H1 (cell line): Measurements from ENCODE around the gene ALKAL2. TPM values are rescaled to one million over a fixed set of nuclear protein-coding genes. Genes with fewer than 3 reads are reported as not detected.

Source experiments
- TCF12 ChIP-seq: IDR thresholded peaks from 2 replicates; pipeline ENCODE4 v1.6.1; 2011; ENCODE audit warnings: low read depth, mild to moderate bottlenecking, low read length
- polyA plus RNA-seq, 7 experiments: library from polyadenylated mRNA; depleted of rRNA in 3 of 7; stranded (reverse) in 5 of 7; unstranded in 2 of 7; fragments of >200 nt in 5 of 7; fragments of 200-250 nt in 2 of 7; gene quantifications; 1 replicate in 5 of 7; 2 replicates in 1 of 7; 4 replicates in 1 of 7; pipeline versions ENCODE4 v1.2.1 to v1.2.3, GENCODE V29; 2011 to 2013; ENCODE audit warnings: missing spikeins in 2 of 7, mixed read lengths in 2 of 7
- total RNA-seq: library from RNA; stranded (reverse); fragmentation: NEBNext Ultra II Directional; extraction: Animal tissue kit (Norgen Biotek cat#: 25700); gene quantifications from 2 replicates; pipeline ENCODE4 v1.2.1, GENCODE V29; 2021
- TF ChIP-seq, protein P1 (sequence below): fragments of 300-600 bp; sonication (generic); IDR thresholded peaks from 2 replicates; pipeline ENCODE4 v1.7.1; 2012; ENCODE audit warnings: low read length, moderate library complexity, mild to moderate bottlenecking, inconsistent platforms; ENCODE audit not compliant: insufficient replicate concordance

Gene ALKAL2
- total and polyA plus RNA-seq, 2 of the 8 experiments (the other 6 are each of a cell fraction or from before 2014, with no cell fraction given): 4.6 to 11.5 TPM

DNA sequence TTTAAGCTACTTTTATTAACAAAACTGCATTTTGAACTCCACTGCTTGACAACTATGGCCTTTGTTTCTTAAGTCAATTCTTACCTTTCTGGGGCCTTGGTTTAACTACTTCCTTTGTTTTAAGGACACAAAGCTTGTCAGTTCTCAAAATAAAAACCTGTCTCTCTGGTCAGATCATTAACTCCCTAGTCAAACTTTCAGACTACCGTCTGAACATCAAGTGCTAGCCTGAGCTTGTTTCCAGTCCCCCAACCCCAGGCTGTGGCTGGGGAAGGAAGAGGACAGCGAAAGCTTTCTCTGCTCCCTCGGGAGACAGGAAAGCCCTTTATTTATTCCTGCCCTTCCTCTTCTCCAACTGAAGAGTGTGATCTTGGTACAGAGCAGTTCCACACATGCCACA, 25.8 kb downstream of the ALKAL2 start (continued):
- TF ChIP-seq, protein P1, sequence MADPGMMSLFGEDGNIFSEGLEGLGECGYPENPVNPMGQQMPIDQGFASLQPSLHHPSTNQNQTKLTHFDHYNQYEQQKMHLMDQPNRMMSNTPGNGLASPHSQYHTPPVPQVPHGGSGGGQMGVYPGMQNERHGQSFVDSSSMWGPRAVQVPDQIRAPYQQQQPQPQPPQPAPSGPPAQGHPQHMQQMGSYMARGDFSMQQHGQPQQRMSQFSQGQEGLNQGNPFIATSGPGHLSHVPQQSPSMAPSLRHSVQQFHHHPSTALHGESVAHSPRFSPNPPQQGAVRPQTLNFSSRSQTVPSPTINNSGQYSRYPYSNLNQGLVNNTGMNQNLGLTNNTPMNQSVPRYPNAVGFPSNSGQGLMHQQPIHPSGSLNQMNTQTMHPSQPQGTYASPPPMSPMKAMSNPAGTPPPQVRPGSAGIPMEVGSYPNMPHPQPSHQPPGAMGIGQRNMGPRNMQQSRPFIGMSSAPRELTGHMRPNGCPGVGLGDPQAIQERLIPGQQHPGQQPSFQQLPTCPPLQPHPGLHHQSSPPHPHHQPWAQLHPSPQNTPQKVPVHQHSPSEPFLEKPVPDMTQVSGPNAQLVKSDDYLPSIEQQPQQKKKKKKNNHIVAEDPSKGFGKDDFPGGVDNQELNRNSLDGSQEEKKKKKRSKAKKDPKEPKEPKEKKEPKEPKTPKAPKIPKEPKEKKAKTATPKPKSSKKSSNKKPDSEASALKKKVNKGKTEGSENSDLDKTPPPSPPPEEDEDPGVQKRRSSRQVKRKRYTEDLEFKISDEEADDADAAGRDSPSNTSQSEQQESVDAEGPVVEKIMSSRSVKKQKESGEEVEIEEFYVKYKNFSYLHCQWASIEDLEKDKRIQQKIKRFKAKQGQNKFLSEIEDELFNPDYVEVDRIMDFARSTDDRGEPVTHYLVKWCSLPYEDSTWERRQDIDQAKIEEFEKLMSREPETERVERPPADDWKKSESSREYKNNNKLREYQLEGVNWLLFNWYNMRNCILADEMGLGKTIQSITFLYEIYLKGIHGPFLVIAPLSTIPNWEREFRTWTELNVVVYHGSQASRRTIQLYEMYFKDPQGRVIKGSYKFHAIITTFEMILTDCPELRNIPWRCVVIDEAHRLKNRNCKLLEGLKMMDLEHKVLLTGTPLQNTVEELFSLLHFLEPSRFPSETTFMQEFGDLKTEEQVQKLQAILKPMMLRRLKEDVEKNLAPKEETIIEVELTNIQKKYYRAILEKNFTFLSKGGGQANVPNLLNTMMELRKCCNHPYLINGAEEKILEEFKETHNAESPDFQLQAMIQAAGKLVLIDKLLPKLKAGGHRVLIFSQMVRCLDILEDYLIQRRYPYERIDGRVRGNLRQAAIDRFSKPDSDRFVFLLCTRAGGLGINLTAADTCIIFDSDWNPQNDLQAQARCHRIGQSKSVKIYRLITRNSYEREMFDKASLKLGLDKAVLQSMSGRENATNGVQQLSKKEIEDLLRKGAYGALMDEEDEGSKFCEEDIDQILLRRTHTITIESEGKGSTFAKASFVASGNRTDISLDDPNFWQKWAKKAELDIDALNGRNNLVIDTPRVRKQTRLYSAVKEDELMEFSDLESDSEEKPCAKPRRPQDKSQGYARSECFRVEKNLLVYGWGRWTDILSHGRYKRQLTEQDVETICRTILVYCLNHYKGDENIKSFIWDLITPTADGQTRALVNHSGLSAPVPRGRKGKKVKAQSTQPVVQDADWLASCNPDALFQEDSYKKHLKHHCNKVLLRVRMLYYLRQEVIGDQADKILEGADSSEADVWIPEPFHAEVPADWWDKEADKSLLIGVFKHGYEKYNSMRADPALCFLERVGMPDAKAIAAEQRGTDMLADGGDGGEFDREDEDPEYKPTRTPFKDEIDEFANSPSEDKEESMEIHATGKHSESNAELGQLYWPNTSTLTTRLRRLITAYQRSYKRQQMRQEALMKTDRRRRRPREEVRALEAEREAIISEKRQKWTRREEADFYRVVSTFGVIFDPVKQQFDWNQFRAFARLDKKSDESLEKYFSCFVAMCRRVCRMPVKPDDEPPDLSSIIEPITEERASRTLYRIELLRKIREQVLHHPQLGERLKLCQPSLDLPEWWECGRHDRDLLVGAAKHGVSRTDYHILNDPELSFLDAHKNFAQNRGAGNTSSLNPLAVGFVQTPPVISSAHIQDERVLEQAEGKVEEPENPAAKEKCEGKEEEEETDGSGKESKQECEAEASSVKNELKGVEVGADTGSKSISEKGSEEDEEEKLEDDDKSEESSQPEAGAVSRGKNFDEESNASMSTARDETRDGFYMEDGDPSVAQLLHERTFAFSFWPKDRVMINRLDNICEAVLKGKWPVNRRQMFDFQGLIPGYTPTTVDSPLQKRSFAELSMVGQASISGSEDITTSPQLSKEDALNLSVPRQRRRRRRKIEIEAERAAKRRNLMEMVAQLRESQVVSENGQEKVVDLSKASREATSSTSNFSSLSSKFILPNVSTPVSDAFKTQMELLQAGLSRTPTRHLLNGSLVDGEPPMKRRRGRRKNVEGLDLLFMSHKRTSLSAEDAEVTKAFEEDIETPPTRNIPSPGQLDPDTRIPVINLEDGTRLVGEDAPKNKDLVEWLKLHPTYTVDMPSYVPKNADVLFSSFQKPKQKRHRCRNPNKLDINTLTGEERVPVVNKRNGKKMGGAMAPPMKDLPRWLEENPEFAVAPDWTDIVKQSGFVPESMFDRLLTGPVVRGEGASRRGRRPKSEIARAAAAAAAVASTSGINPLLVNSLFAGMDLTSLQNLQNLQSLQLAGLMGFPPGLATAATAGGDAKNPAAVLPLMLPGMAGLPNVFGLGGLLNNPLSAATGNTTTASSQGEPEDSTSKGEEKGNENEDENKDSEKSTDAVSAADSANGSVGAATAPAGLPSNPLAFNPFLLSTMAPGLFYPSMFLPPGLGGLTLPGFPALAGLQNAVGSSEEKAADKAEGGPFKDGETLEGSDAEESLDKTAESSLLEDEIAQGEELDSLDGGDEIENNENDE: no peak
- no peak for TF ChIP-seq TCF12
